Caco-2 (cell line): ENCODE data around the gene EMC9. TPM values are rescaled to one million over a fixed set of nuclear protein-coding genes. Genes with fewer than 3 reads are reported as not detected.

ENCODE experiments used
- BruUV-seq: library from RNA; stranded (reverse); fragments of 400-500 nt; replicated peaks from 2 replicates; lab custom pipeline; 2021; lab: Mats Ljungman, UMichigan
- CTCF ChIA-PET: fragments of 300-600 bp; sonication (Branson Sonifier 250); formaldehyde crosslinking; loops from one replicate; lab custom pipeline; 2022; ENCODE audit warnings: antibody characterized with exemption; lab: Charles Lee
- POLR2A ChIA-PET: fragments of 300-600 bp; sonication (Branson Sonifier 250); formaldehyde crosslinking; loops from one replicate; lab custom pipeline; 2022; ENCODE audit warnings: antibody characterized with exemption; lab: Charles Lee
- DNase-seq, 2 experiments: peaks; one replicate each; pipeline versions ENCODE4 v3.0.0 to v3.0.0-alpha.2; 2020 to 2022
- H3K27me3 ChIP-seq: replicated peaks from 2 replicates; pipeline ENCODE4 v1.6.0; 2011; ENCODE audit warnings: low read length; ENCODE audit not compliant: control insufficient read depth, insufficient read depth
- H3K36me3 ChIP-seq: 2 replicates; pipeline ENCODE4 v1.5.1; 2011; ENCODE audit warnings: low read length; ENCODE audit not compliant: control insufficient read depth, insufficient read depth
- H3K4me1 ChIP-seq: fragments of 250-450 bp; sonication (Bioruptor Pico); 2 replicates; pipeline ENCODE4 v1.5.1; 2020; ENCODE audit warnings: mild to moderate bottlenecking
- H3K4me3 ChIP-seq: 2 replicates; pipeline ENCODE4 v1.5.1; 2011; ENCODE audit warnings: low read depth, mild to moderate bottlenecking, control low read depth, low read length
- H3K9me3 ChIP-seq: fragments of 250-450 bp; sonication (Bioruptor Pico); 2 replicates; pipeline ENCODE4 v1.5.1; 2020; ENCODE audit warnings: mild to moderate bottlenecking, moderate library complexity
- H3K27ac Mint-ChIP-seq: one replicate; pipeline ENCODE4 v1.8.0; 2022; ENCODE audit warnings: mixed read lengths; ENCODE audit not compliant: unreplicated experiment
- H3K27me3 Mint-ChIP-seq: one replicate; pipeline ENCODE4 v1.8.0; 2022; ENCODE audit warnings: mixed read lengths; ENCODE audit not compliant: insufficient read depth, unreplicated experiment
- H3K36me3 Mint-ChIP-seq: one replicate; pipeline ENCODE4 v1.8.0; 2022; ENCODE audit warnings: mild to moderate bottlenecking, mixed read lengths; ENCODE audit not compliant: insufficient read depth, unreplicated experiment
- H3K4me1 Mint-ChIP-seq: one replicate; pipeline ENCODE4 v1.8.0; 2022; ENCODE audit warnings: low read depth, mixed read lengths; ENCODE audit not compliant: unreplicated experiment
- H3K4me3 Mint-ChIP-seq: one replicate; pipeline ENCODE4 v1.8.0; 2022; ENCODE audit warnings: mild to moderate bottlenecking, moderate library complexity, mixed read lengths; ENCODE audit not compliant: unreplicated experiment
- H3K9me3 Mint-ChIP-seq: one replicate; pipeline ENCODE4 v1.8.0; 2022; ENCODE audit warnings: mixed read lengths; ENCODE audit not compliant: unreplicated experiment
- CTCF ChIP-seq, 2 experiments: fragments of 200-600 bp in 1 of 2; IDR thresholded peaks; 1 replicate in 1 of 2; 2 replicates in 1 of 2; pipeline versions ENCODE4 v1.5.1 to v1.8.0; 2011 to 2022; ENCODE audit warnings: antibody characterized with exemption in 1 of 2, control low read depth in 1 of 2, inconsistent platforms in 1 of 2, low read depth in 1 of 2, low read length in 1 of 2, mild to moderate bottlenecking in 1 of 2, moderate library complexity in 1 of 2; ENCODE audit not compliant: insufficient read depth in 1 of 2, severe bottlenecking in 1 of 2, unreplicated experiment in 1 of 2
- intact Hi-C: fragments of 100-400 bp; cut with micrococcal nuclease; formaldehyde crosslinking; loops from one replicate; pipeline ENCODE4 v1.10.0; 2022; ENCODE audit not compliant: unreplicated experiment
- total RNA-seq: library from RNA; stranded (reverse); gene quantifications from 2 replicates; pipeline ENCODE4 v1.2.3, GENCODE V29; 2022

The EMC9 gene
- total RNA-seq, 1 experiment from 2014 or later: 31.1 TPM

GRCh38 chr14:24119691-24120090 is 21.7 kb downstream of the EMC9 start:
- no peak for TF ChIP-seq CTCF (IDR thresholded peaks at IDR 0.05; ENCODE audit: insufficient read depth in 1 of 2, low read depth in 1 of 2, low read length in 1 of 2, severe bottlenecking in 1 of 2, unreplicated experiment in 1 of 2)
- CTCF ChIA-PET: no interaction called here
- peaks cover 13% of the 10 kb centered on the region for H3K4me1 Mint-ChIP-seq
- no peaks in the 10 kb centered on the region for H3K27me3 Mint-ChIP-seq
- H3K4me1 ChIP-seq: no peaks in the 10 kb centered on the region
- no TSS peak for BruUV-seq
- intact Hi-C loops: no loop called here
- no peaks in the 10 kb centered on the region for H3K9me3 ChIP-seq
- DNase-seq: no peak
- POLR2A ChIA-PET: no interaction called here
- H3K36me3 Mint-ChIP-seq: peaks cover 35% of the 10 kb centered on the region
- H3K4me3 ChIP-seq: no peak overlapping the region
- H3K27ac Mint-ChIP-seq: no peak overlapping the region
- peaks cover 6% of the 10 kb centered on the region for H3K36me3 ChIP-seq
- no peaks in the 10 kb centered on the region for H3K9me3 Mint-ChIP-seq
- no peak overlapping the region for H3K4me3 Mint-ChIP-seq
- no peaks in the 10 kb centered on the region for H3K27me3 ChIP-seq

- peaks cover 40% of the 10 kb centered on the region for H3K36me3 Mint-ChIP-seq
- H3K4me3 Mint-ChIP-seq: no peak overlapping the region
Measured at GRCh38 chr14:24117179-24117578, 24.2 kb downstream of the EMC9 start.

GRCh38 chr14:24116128-24116814 is 25.1 kb downstream of the EMC9 start:
- Histone ChIP-seq H3K27me3 (no peaks in the 10 kb centered on the region), H3K9me3 (no peaks in the 10 kb centered on the region), H3K4me1 (no peaks in the 10 kb centered on the region), H3K36me3 (peaks cover 6% of the 10 kb centered on the region), H3K4me3 (peak overlapping the region; percentile 74)
- no peak for TF ChIP-seq CTCF (IDR thresholded peaks at IDR 0.05; ENCODE audit: insufficient read depth in 1 of 2, low read depth in 1 of 2, low read length in 1 of 2, severe bottlenecking in 1 of 2, unreplicated experiment in 1 of 2)
- Mint-ChIP-seq H3K4me1 (peaks cover 13% of the 10 kb centered on the region), H3K36me3 (peaks cover 40% of the 10 kb centered on the region), H3K4me3 (peak overlapping the region; percentile 100), H3K27ac (no peak overlapping the region), H3K27me3 (no peaks in the 10 kb centered on the region), H3K9me3 (no peaks in the 10 kb centered on the region)
- CTCF ChIA-PET: interaction anchor here (3.1 to 3.3 kb wide), 2 partner anchors 23 to 45 kb away, joined by 17 to 26 read pairs; partner anchors contain the start of genes IRF9 and PCK2
- POLR2A ChIA-PET: interaction anchor here (3.1 to 3.3 kb wide), 2 partner anchors 20 to 30 kb away, joined by 46 to 57 read pairs; partner anchors contain the start of genes PSME1, PSME2 and RNF31
- no TSS peak for BruUV-seq
- no peak for DNase-seq
- intact Hi-C loops: no loop called here

More at GRCh38 chr14:24117179-24117578, 24.2 kb downstream of the EMC9 start:
- BruUV-seq: no TSS peak
- no peak for DNase-seq
- intact Hi-C loops: no loop called here
- Histone ChIP-seq H3K9me3 (no peaks in the 10 kb centered on the region), H3K36me3 (peaks cover 6% of the 10 kb centered on the region), H3K27me3 (no peaks in the 10 kb centered on the region), H3K4me3 (no peak overlapping the region), H3K4me1 (no peaks in the 10 kb centered on the region)
- TF ChIP-seq CTCF (IDR thresholded peaks at IDR 0.05; ENCODE audit: insufficient read depth in 1 of 2, low read depth in 1 of 2, low read length in 1 of 2, severe bottlenecking in 1 of 2, unreplicated experiment in 1 of 2): no peak
- POLR2A ChIA-PET: interaction anchor here (0.9 kb wide), 1 partner anchor 23 kb away, joined by 3 read pairs; the partner anchor contains the start of gene PCK2
- H3K27ac Mint-ChIP-seq: no peak overlapping the region
- H3K27me3 Mint-ChIP-seq: no peaks in the 10 kb centered on the region
- no peaks in the 10 kb centered on the region for H3K9me3 Mint-ChIP-seq
- CTCF ChIA-PET: no interaction called here
- peaks cover 13% of the 10 kb centered on the region for H3K4me1 Mint-ChIP-seq
